K562 (cell line): ENCODE data around the gene NRXN3. TPM values are rescaled to one million over a fixed set of nuclear protein-coding genes. Genes with fewer than 3 reads are reported as not detected.

ENCODE experiments used
- ATAC-seq: fragments of 200-7000 bp; cut with Tn5 transposase; 3 replicates; pipeline ENCODE4 v1.9.1; 2020; ENCODE audit warnings: moderate library complexity
- BruUV-seq: library from RNA; stranded (reverse); fragments of 400-500 nt; replicated peaks from 2 replicates; lab custom pipeline; 2021; lab: Mats Ljungman, UMichigan
- CTCF ChIA-PET: fragments of 300-600 bp; formaldehyde crosslinking; extraction: SDS; loops from one replicate; lab custom pipeline; 2021; ENCODE audit warnings: low intra/inter-chr PET ratio; lab: Yijun Ruan, JAX
- POLR2A ChIA-PET: fragments of 300-600, 350-650 bp; sonication (Branson Sonifier 250); formaldehyde crosslinking; extraction: SDS; loops from one replicate; lab custom pipeline; 2021; ENCODE audit warnings: antibody characterized with exemption, inconsistent platforms; lab: Yijun Ruan, JAX
- DNase-seq, 4 experiments: peaks; one replicate each; pipeline versions ENCODE4 v3.0.0 to v3.0.0-alpha.2; 2011 to 2018; ENCODE audit warnings: low spot score in 3 of 4, mixed read lengths in 3 of 4; ENCODE audit errors: extremely low read depth in 1 of 4
- FAIRE-seq: peaks from 2 replicates; lab custom pipeline; 2011; peaks lifted over from hg19 to GRCh38; lab: Jason Lieb, UNC
- H2AFZ ChIP-seq: 2 replicates; pipeline ENCODE4 v1.6.0; 2011; ENCODE audit warnings: low read depth, low read length, control low read depth, inconsistent platforms
- H3K27ac ChIP-seq: fragments of 200-600 bp; 3 replicates; pipeline ENCODE4 v1.8.0; 2011; ENCODE audit warnings: low read depth, mild to moderate bottlenecking, control low read depth, inconsistent platforms, low read length, moderate library complexity, mixed read lengths; ENCODE audit errors: extremely low read depth
- H3K27me3 ChIP-seq, 2 experiments: fragments of 300-600 bp in 1 of 2; 2 replicates in 1 of 2; 3 replicates in 1 of 2; pipeline versions ENCODE4 v1.6.0 to v1.8.0; 2011; ENCODE audit warnings: inconsistent platforms in 2 of 2, low read length in 2 of 2, mild to moderate bottlenecking in 1 of 2, mixed read lengths in 1 of 2, moderate library complexity in 1 of 2; ENCODE audit not compliant: control insufficient read depth in 2 of 2, insufficient read depth in 2 of 2
- H3K36me3 ChIP-seq: fragments of 300-600 bp; 3 replicates; pipeline ENCODE4 v1.8.0; 2011; ENCODE audit warnings: mild to moderate bottlenecking, low read length, inconsistent platforms; ENCODE audit not compliant: control insufficient read depth, insufficient read depth
- H3K4me1 ChIP-seq, 2 experiments: fragments of 200-600 bp in 1 of 2; replicated peaks in 1 of 2; 2 replicates in 1 of 2; 3 replicates in 1 of 2; pipeline versions ENCODE4 v1.5.1 to v1.8.0; 2011; ENCODE audit warnings: inconsistent platforms in 2 of 2, low read length in 2 of 2, mild to moderate bottlenecking in 1 of 2, mixed read lengths in 1 of 2, moderate library complexity in 1 of 2; ENCODE audit not compliant: control insufficient read depth in 2 of 2, insufficient read depth in 2 of 2
- H3K4me2 ChIP-seq: 2 replicates; pipeline ENCODE4 v1.6.1; 2011; ENCODE audit warnings: low read length, control low read depth, inconsistent platforms, mixed read lengths; ENCODE audit not compliant: insufficient read depth
- H3K4me3 ChIP-seq: fragments of 200-600 bp; sonication (generic), shearing (Covaris generic); 2 replicates; pipeline ENCODE4 v1.5.1; 2016; ENCODE audit warnings: control low read depth, inconsistent platforms
- H3K79me2 ChIP-seq: fragments of 200-600 bp; 3 replicates; pipeline ENCODE4 v1.8.0; 2011; ENCODE audit warnings: low read length, inconsistent platforms; ENCODE audit not compliant: control insufficient read depth, insufficient read depth
- H3K9ac ChIP-seq, 2 experiments: 2 replicates each; pipeline versions ENCODE4 v1.6.0 to v1.6.1; 2011; ENCODE audit warnings: low read depth in 2 of 2, low read length in 2 of 2, control low read depth in 1 of 2, inconsistent platforms in 1 of 2, mild to moderate bottlenecking in 1 of 2, mixed read lengths in 1 of 2; ENCODE audit not compliant: insufficient read depth in 1 of 2
- H3K9me1 ChIP-seq: one replicate; pipeline ENCODE4 v1.6.0; 2011; ENCODE audit warnings: inconsistent platforms, mild to moderate bottlenecking, low read length, moderate library complexity; ENCODE audit not compliant: control insufficient read depth, insufficient read depth
- H3K9me3 ChIP-seq: replicated peaks from 2 replicates; pipeline ENCODE4 v1.5.1; 2011; ENCODE audit warnings: low read depth, low read length, inconsistent platforms; ENCODE audit not compliant: control insufficient read depth, insufficient read depth
- H4K20me1 ChIP-seq: replicated peaks from 2 replicates; pipeline ENCODE4 v1.6.1; 2011; ENCODE audit warnings: low read length, inconsistent platforms, mixed read lengths; ENCODE audit not compliant: control insufficient read depth, insufficient read depth
- KLF10 ChIP-seq: fragments of 250-450 bp; sonication (Bioruptor Pico); IDR thresholded peaks from 2 replicates; pipeline ENCODE4 v1.6.1; 2021; ENCODE audit warnings: matching md5 sums
- LCOR ChIP-seq: sonication (generic); formaldehyde crosslinking; IDR thresholded peaks from 2 replicates; pipeline ENCODE4 v1.8.0; 2022; ENCODE audit warnings: mild to moderate bottlenecking, missing genetic modification reagents
- SP2 ChIP-seq: IDR thresholded peaks from 2 replicates; pipeline ENCODE4 v1.6.1; 2011; ENCODE audit warnings: mild to moderate bottlenecking, low read depth, low read length, moderate library complexity; ENCODE audit not compliant: poor library complexity, severe bottlenecking; ENCODE audit errors: extremely low read depth
- TBL1XR1 ChIP-seq, 2 experiments: IDR thresholded peaks; 2 replicates each; pipeline ENCODE4 v1.6.1; 2012; ENCODE audit warnings: improper control_type of control experiment in 2 of 2, low read length in 2 of 2, mild to moderate bottlenecking in 1 of 2
- ZNF408 ChIP-seq: fragments of 250-450 bp; sonication (Bioruptor Pico); IDR thresholded peaks from 2 replicates; pipeline ENCODE4 v1.4.0; 2020; ENCODE audit warnings: low read depth, mild to moderate bottlenecking, moderate library complexity
- ZNF785 ChIP-seq: fragments of 250-450 bp; sonication (Bioruptor Pico); IDR thresholded peaks from 2 replicates; pipeline ENCODE4 v1.4.0; 2020; ENCODE audit warnings: mild to moderate bottlenecking
- WGBS: fragments of 100-300 bp; shearing (Covaris generic); methylation state at CpG from one replicate; pipeline ENCODE4 v1.1.6; 2016; ENCODE audit warnings: low coverage, mixed read lengths; ENCODE audit not compliant: insufficient coverage; ENCODE audit errors: missing lambda C conversion rate; 5-methylcytosine and 5-hydroxymethylcytosine counted together
- in situ Hi-C: fragments of 300-500 bp; cut with MboI; formaldehyde crosslinking; loops from 4 replicates; pipeline ENCODE4 v1.15.0; 2018; ENCODE audit warnings: inconsistent platforms, mixed read lengths
- intact Hi-C: fragments of 100-400 bp; cut with micrococcal nuclease; formaldehyde crosslinking; loops from 2 replicates; pipeline ENCODE4 v1.14.2; 2022
- polyA plus RNA-seq, 8 experiments: library from polyadenylated mRNA; depleted of rRNA in 4 of 8; stranded (reverse) in 5 of 8; unstranded in 3 of 8; fragments of >200 nt; fragmentation: Nextera tagmentation in 2 of 8; fragmentation: Illumina TruSeq in 1 of 8; extraction: Ambion mirVana in 2 of 8; extraction: Trizol in 1 of 8; gene quantifications; 2 replicates each; pipeline versions ENCODE4 v1.2.1 to v1.2.3, GENCODE V29; 2011 to 2014; ENCODE audit warnings: inconsistent platforms in 1 of 8, missing spikeins in 1 of 8
- total RNA-seq, 7 experiments: library from RNA; depleted of rRNA in 6 of 7; stranded (reverse); fragments of >200 nt in 6 of 7; fragmentation: Illumina TruSeq in 2 of 7; extraction: Trizol in 2 of 7; gene quantifications; 2 replicates each; pipeline versions ENCODE4 v1.2.1 to v1.2.3, GENCODE V29; 2011 to 2021; ENCODE audit warnings: low replicate concordance in 1 of 7
- TF ChIP-seq, protein P1 (sequence below): fragments of 200-600 bp; sonication (generic); IDR thresholded peaks from one replicate; pipeline ENCODE4 v1.6.1; 2012; ENCODE audit warnings: mild to moderate bottlenecking, low read depth, low read length, inconsistent platforms

Gene NRXN3
- total and polyA plus RNA-seq, 9 of the 15 experiments (the other 6 are each of a cell fraction or from before 2014, with no cell fraction given): 0.09 TPM; not detected in 8

DNA sequence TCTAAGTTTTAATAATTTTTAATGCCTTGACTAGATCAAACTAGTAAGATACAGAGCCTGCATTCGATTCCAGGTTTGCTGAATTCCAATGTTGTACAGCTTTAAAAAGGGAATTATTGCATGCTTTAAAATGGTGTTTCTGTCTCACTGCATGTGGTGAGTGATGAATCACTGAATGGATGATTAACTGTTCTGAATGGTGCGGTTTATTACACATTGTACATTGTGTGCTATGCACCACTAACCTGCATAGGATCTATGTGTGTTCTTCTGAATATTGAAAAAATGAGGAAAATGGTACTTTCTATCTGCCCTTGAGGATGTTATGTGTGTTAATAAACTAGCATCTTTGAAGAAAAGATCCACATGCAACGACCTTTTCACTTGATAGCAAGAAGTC lies 231.7 kb downstream of the NRXN3 start:
- no peak overlapping the region for H3K27ac ChIP-seq
- no peaks in the 10 kb centered on the region for H3K36me3 ChIP-seq
- no peak overlapping the region for H2AFZ ChIP-seq
- no peak overlapping the region for H3K4me2 ChIP-seq
- FAIRE-seq (no peak), DNase-seq (no peak), ATAC-seq (no peak)
- no peaks in the 10 kb centered on the region for H3K27me3 ChIP-seq
- no peak overlapping the region for H3K9ac ChIP-seq
- no peaks in the 10 kb centered on the region for H3K4me1 ChIP-seq
- intact Hi-C loops (no loop called here), in situ Hi-C loops (no loop called here)
- no peaks in the 10 kb centered on the region for H4K20me1 ChIP-seq
- POLR2A ChIA-PET: interaction anchor here (0.6 kb wide), 1 partner anchor 301 kb away, joined by 3 read pairs; no protein-coding TSS in a partner anchor
- TF ChIP-seq, protein P1, sequence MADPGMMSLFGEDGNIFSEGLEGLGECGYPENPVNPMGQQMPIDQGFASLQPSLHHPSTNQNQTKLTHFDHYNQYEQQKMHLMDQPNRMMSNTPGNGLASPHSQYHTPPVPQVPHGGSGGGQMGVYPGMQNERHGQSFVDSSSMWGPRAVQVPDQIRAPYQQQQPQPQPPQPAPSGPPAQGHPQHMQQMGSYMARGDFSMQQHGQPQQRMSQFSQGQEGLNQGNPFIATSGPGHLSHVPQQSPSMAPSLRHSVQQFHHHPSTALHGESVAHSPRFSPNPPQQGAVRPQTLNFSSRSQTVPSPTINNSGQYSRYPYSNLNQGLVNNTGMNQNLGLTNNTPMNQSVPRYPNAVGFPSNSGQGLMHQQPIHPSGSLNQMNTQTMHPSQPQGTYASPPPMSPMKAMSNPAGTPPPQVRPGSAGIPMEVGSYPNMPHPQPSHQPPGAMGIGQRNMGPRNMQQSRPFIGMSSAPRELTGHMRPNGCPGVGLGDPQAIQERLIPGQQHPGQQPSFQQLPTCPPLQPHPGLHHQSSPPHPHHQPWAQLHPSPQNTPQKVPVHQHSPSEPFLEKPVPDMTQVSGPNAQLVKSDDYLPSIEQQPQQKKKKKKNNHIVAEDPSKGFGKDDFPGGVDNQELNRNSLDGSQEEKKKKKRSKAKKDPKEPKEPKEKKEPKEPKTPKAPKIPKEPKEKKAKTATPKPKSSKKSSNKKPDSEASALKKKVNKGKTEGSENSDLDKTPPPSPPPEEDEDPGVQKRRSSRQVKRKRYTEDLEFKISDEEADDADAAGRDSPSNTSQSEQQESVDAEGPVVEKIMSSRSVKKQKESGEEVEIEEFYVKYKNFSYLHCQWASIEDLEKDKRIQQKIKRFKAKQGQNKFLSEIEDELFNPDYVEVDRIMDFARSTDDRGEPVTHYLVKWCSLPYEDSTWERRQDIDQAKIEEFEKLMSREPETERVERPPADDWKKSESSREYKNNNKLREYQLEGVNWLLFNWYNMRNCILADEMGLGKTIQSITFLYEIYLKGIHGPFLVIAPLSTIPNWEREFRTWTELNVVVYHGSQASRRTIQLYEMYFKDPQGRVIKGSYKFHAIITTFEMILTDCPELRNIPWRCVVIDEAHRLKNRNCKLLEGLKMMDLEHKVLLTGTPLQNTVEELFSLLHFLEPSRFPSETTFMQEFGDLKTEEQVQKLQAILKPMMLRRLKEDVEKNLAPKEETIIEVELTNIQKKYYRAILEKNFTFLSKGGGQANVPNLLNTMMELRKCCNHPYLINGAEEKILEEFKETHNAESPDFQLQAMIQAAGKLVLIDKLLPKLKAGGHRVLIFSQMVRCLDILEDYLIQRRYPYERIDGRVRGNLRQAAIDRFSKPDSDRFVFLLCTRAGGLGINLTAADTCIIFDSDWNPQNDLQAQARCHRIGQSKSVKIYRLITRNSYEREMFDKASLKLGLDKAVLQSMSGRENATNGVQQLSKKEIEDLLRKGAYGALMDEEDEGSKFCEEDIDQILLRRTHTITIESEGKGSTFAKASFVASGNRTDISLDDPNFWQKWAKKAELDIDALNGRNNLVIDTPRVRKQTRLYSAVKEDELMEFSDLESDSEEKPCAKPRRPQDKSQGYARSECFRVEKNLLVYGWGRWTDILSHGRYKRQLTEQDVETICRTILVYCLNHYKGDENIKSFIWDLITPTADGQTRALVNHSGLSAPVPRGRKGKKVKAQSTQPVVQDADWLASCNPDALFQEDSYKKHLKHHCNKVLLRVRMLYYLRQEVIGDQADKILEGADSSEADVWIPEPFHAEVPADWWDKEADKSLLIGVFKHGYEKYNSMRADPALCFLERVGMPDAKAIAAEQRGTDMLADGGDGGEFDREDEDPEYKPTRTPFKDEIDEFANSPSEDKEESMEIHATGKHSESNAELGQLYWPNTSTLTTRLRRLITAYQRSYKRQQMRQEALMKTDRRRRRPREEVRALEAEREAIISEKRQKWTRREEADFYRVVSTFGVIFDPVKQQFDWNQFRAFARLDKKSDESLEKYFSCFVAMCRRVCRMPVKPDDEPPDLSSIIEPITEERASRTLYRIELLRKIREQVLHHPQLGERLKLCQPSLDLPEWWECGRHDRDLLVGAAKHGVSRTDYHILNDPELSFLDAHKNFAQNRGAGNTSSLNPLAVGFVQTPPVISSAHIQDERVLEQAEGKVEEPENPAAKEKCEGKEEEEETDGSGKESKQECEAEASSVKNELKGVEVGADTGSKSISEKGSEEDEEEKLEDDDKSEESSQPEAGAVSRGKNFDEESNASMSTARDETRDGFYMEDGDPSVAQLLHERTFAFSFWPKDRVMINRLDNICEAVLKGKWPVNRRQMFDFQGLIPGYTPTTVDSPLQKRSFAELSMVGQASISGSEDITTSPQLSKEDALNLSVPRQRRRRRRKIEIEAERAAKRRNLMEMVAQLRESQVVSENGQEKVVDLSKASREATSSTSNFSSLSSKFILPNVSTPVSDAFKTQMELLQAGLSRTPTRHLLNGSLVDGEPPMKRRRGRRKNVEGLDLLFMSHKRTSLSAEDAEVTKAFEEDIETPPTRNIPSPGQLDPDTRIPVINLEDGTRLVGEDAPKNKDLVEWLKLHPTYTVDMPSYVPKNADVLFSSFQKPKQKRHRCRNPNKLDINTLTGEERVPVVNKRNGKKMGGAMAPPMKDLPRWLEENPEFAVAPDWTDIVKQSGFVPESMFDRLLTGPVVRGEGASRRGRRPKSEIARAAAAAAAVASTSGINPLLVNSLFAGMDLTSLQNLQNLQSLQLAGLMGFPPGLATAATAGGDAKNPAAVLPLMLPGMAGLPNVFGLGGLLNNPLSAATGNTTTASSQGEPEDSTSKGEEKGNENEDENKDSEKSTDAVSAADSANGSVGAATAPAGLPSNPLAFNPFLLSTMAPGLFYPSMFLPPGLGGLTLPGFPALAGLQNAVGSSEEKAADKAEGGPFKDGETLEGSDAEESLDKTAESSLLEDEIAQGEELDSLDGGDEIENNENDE: no peak
- TF ChIP-seq ZNF408 (CRISPR knock-in tag) (no peak), TBL1XR1 (IDR thresholded peaks at IDR 0.05; ENCODE audit: low read length in 2 of 2) (no peak), ZNF785 (no peak), LCOR (CRISPR knock-in tag) (no peak), KLF10 (CRISPR knock-in tag) (no peak), SP2 (no peak)
- WGBS: 0% methylated on average over 3 of the region's 3 CpGs
- H3K79me2 ChIP-seq: no peaks in the 10 kb centered on the region
- no peak overlapping the region for H3K4me3 ChIP-seq
- CTCF ChIA-PET: interaction anchor here (0.7 kb wide), 1 partner anchor 1181 kb away, joined by 3 read pairs; no protein-coding TSS in a partner anchor
- H3K9me1 ChIP-seq: no peaks in the 10 kb centered on the region
- BruUV-seq: no TSS peak
- no peaks in the 10 kb centered on the region for H3K9me3 ChIP-seq
